MCF 10A (cell line): ENCODE results near the gene PACSIN1. TPM values are rescaled to one million over a fixed set of nuclear protein-coding genes. Genes with fewer than 3 reads are reported as not detected.

Source experiments
- BruUV-seq: library from RNA; stranded (reverse); fragments of 400-500 nt; replicated peaks from 2 replicates; lab custom pipeline; 2021; lab: Mats Ljungman, UMichigan
- CTCF ChIA-PET: fragments of 300-600 bp; sonication (Branson Sonifier 250); formaldehyde crosslinking; extraction: SDS; loops from one replicate; lab custom pipeline; 2021; ENCODE audit warnings: antibody characterized with exemption, inconsistent platforms; lab: Yijun Ruan, JAX
- POLR2A ChIA-PET: fragments of 300-600, 350-650 bp; sonication (Branson Sonifier 250); formaldehyde crosslinking; extraction: SDS; loops from one replicate; lab custom pipeline; 2020; ENCODE audit warnings: antibody characterized with exemption, inconsistent platforms; lab: Yijun Ruan, JAX
- DNase-seq: peaks from one replicate; pipeline ENCODE4 v3.0.0-alpha.2; 2018; ENCODE audit not compliant: unreplicated experiment
- H3K27ac Mint-ChIP-seq: one replicate; pipeline ENCODE4 v1.8.0; 2022; ENCODE audit warnings: mild to moderate bottlenecking, low read depth, mixed read lengths; ENCODE audit not compliant: unreplicated experiment
- H3K27me3 Mint-ChIP-seq: one replicate; pipeline ENCODE4 v1.8.0; 2022; ENCODE audit warnings: mixed read lengths; ENCODE audit not compliant: insufficient read depth, unreplicated experiment
- H3K36me3 Mint-ChIP-seq: one replicate; pipeline ENCODE4 v1.8.0; 2022; ENCODE audit warnings: mild to moderate bottlenecking, moderate library complexity, mixed read lengths; ENCODE audit not compliant: insufficient read depth, unreplicated experiment
- H3K4me1 Mint-ChIP-seq: one replicate; pipeline ENCODE4 v1.8.0; 2022; ENCODE audit warnings: mixed read lengths; ENCODE audit not compliant: insufficient read depth, unreplicated experiment
- H3K4me3 Mint-ChIP-seq: one replicate; pipeline ENCODE4 v1.8.0; 2022; ENCODE audit warnings: mild to moderate bottlenecking, moderate library complexity, mixed read lengths; ENCODE audit not compliant: unreplicated experiment
- H3K9me3 Mint-ChIP-seq: one replicate; pipeline ENCODE4 v1.8.0; 2022; ENCODE audit warnings: mixed read lengths; ENCODE audit not compliant: unreplicated experiment
- CTCF ChIP-seq: fragments of 200-600 bp; IDR thresholded peaks from one replicate; pipeline ENCODE4 v1.8.0; 2022; ENCODE audit warnings: antibody characterized with exemption, mild to moderate bottlenecking; ENCODE audit not compliant: unreplicated experiment
- intact Hi-C: fragments of 100-400 bp; cut with micrococcal nuclease; formaldehyde crosslinking; loops from 2 replicates; pipeline ENCODE4 v1.14.1; 2022
- total RNA-seq: library from RNA; stranded (reverse); gene quantifications from 2 replicates; pipeline ENCODE4 v1.2.3, GENCODE V29; 2022

PACSIN1 gene
- total RNA-seq, 1 experiment from 2014 or later = not detected

- Mint-ChIP-seq H3K4me1 (no peaks in the 10 kb centered on the region), H3K27ac (no peak overlapping the region), H3K9me3 (no peaks in the 10 kb centered on the region), H3K4me3 (no peak overlapping the region), H3K27me3 (no peaks in the 10 kb centered on the region), H3K36me3 (no peaks in the 10 kb centered on the region)
- intact Hi-C loops = no loop called here
- POLR2A ChIA-PET = no interaction called here
- CTCF ChIA-PET = no interaction called here
- TF ChIP-seq CTCF = no peak
- BruUV-seq = no TSS peak
- DNase-seq = no peak
These were observed 66.4 kb downstream of the PACSIN1 start for GRCh38 chr6:34532230-34532629.

- CTCF ChIA-PET = no interaction called here
- H3K4me1 Mint-ChIP-seq = no peaks in the 10 kb centered on the region
- intact Hi-C loops = no loop called here
These were observed 68.3 kb downstream of the PACSIN1 start for GRCh38 chr6:34534146-34534545.

DNA sequence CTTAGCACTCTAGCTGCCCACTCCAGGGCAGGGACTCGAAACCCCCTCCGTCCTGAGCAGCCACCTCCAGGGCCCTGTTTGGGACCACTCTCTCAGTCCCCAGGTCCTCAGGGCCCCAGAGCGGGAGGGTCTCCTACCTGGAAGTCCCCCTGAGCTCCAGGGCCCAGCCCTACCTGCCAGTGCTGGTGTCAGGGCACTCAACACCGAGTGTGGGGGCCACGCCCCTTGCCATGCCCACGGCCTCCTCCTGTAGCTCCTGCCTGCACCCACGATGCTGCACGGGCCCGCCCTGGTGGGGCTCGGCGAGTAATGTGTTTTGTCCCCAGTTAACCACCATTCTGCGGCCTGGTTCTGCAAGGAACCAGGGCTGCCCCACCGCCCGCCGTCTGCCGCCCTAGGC, 68.8 kb downstream of the PACSIN1 start:
- intact Hi-C loops = no loop called here
- no peak overlapping the region for H3K4me3 Mint-ChIP-seq
- H3K36me3 Mint-ChIP-seq = no peaks in the 10 kb centered on the region
- DNase-seq = no peak
- BruUV-seq = no TSS peak
- no peaks in the 10 kb centered on the region for H3K9me3 Mint-ChIP-seq
- CTCF ChIA-PET = interaction anchor here (0.6 kb wide), 1 partner anchor 25 kb away, joined by 3 read pairs; no protein-coding TSS in a partner anchor
- TF ChIP-seq CTCF = no peak
- POLR2A ChIA-PET = interaction anchor here (0.5 kb wide), 1 partner anchor 75 kb away, joined by 3 read pairs; no protein-coding TSS in a partner anchor
- H3K4me1 Mint-ChIP-seq = no peaks in the 10 kb centered on the region
- no peaks in the 10 kb centered on the region for H3K27me3 Mint-ChIP-seq
- no peak overlapping the region for H3K27ac Mint-ChIP-seq

More at GRCh38 chr6:34534146-34534545, 68.3 kb downstream of the PACSIN1 start:
- Mint-ChIP-seq H3K27ac (no peak overlapping the region), H3K4me3 (no peak overlapping the region), H3K9me3 (no peaks in the 10 kb centered on the region), H3K36me3 (no peaks in the 10 kb centered on the region), H3K27me3 (no peaks in the 10 kb centered on the region)
- POLR2A ChIA-PET = interaction anchor here (0.5 kb wide), 1 partner anchor 75 kb away, joined by 3 read pairs; no protein-coding TSS in a partner anchor
- no TSS peak for BruUV-seq
- no peak for DNase-seq
- no peak for TF ChIP-seq CTCF

GRCh38 chr6:34535199-34535598, 69.3 kb downstream of the PACSIN1 start:
- no peak overlapping the region for H3K4me3 Mint-ChIP-seq
- POLR2A ChIA-PET = no interaction called here
- H3K9me3 Mint-ChIP-seq = no peaks in the 10 kb centered on the region
- intact Hi-C loops = no loop called here
- no TSS peak for BruUV-seq
- H3K27ac Mint-ChIP-seq = no peak overlapping the region
- CTCF ChIA-PET = interaction anchor here (0.6 to 0.8 kb wide), 3 partner anchors 9 to 383 kb away, joined by 3 read pairs; no protein-coding TSS in a partner anchor
- H3K27me3 Mint-ChIP-seq = no peaks in the 10 kb centered on the region
- no peaks in the 10 kb centered on the region for H3K36me3 Mint-ChIP-seq
- TF ChIP-seq CTCF = no peak
- H3K4me1 Mint-ChIP-seq = no peaks in the 10 kb centered on the region
- DNase-seq = no peak
